ENCODE measurements around the gene KCND2.

The KCND2 gene

DNA sequence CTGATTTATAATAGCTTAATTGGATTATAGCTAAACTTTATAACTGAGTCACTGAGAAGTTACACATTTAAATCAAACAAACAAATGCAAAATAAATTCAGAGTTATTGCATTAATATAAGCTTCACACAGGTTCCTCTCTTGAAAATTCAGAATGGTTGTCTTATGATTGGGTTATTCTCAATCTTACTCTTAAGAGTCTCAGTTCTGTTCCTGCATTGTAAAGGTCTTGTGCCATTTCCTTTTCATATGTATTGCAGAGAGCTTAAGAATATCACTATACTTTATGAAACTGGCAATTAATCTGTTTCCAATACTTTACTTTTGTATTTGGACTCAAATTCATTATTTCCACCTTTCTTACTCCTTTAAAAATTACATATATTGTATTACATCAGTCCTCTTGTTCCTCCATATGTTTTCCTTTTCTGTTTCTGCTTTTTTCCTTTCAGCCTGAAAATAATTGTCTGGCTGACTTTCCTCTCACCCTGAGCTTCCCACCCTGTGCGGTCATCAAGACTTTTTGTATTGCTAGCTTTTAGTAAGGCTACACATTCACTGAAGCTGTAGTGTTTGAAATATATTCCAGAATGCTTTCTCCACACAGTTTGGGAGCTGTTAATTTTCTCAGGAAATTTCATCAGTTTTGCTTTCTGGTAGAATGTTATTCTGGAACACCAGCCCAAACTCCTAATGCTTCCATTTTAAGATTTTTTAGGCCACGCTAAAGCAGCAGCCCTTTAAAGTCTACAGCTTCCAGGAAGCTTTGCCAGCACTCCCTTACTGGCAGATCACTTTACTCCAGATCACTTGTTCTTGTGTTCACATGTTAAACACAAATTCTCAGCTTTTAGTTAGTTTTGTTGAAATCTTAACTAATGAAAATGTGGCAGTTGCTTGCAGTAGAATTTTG lies 139.4 kb downstream of the KCND2 start:
- H3K4me2 ChIP-seq (ENCODE audit: insufficient read depth, low read length): no peak overlapping the region
- no peaks in the 10 kb centered on the region for H3K36me3 ChIP-seq (ENCODE audit: insufficient read depth, low read length)
- H3K4me3 ChIP-seq (ENCODE audit: low read depth in 1 of 2, low read length in 2 of 2): no peak overlapping the region
- no peak overlapping the region for H3K27ac ChIP-seq (ENCODE audit: low read length)
- no peak overlapping the region for H3K9ac ChIP-seq (ENCODE audit: low read depth, low read length)
- no peak for DNase-seq
- TF ChIP-seq, protein P1, sequence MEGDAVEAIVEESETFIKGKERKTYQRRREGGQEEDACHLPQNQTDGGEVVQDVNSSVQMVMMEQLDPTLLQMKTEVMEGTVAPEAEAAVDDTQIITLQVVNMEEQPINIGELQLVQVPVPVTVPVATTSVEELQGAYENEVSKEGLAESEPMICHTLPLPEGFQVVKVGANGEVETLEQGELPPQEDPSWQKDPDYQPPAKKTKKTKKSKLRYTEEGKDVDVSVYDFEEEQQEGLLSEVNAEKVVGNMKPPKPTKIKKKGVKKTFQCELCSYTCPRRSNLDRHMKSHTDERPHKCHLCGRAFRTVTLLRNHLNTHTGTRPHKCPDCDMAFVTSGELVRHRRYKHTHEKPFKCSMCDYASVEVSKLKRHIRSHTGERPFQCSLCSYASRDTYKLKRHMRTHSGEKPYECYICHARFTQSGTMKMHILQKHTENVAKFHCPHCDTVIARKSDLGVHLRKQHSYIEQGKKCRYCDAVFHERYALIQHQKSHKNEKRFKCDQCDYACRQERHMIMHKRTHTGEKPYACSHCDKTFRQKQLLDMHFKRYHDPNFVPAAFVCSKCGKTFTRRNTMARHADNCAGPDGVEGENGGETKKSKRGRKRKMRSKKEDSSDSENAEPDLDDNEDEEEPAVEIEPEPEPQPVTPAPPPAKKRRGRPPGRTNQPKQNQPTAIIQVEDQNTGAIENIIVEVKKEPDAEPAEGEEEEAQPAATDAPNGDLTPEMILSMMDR (IDR thresholded peaks at IDR 0.05; ENCODE audit: borderline replicate concordance, extremely low read depth, low read length, poor library complexity, severe bottlenecking): no peak
- no peak for TF ChIP-seq EZH2 (IDR thresholded peaks at IDR 0.05; ENCODE audit: borderline replicate concordance, low read depth, low read length, severe bottlenecking)
- no peaks in the 10 kb centered on the region for H4K20me1 ChIP-seq (ENCODE audit: insufficient read depth, low read length)
- H3K4me1 ChIP-seq (ENCODE audit: insufficient read depth, low read length): no peaks in the 10 kb centered on the region
- no peaks in the 10 kb centered on the region for H3K27me3 ChIP-seq (ENCODE audit: insufficient read depth, low read length, poor library complexity)
- H2AFZ ChIP-seq (ENCODE audit: low read depth, low read length): no peak overlapping the region
- no peak for ATAC-seq (ENCODE audit: insufficient read depth, low read depth)
- H3K79me2 ChIP-seq (ENCODE audit: insufficient read depth, low read length): no peaks in the 10 kb centered on the region
- no peaks in the 10 kb centered on the region for H3K9me3 ChIP-seq (ENCODE audit: insufficient read depth, low read length, severe bottlenecking)

DNA sequence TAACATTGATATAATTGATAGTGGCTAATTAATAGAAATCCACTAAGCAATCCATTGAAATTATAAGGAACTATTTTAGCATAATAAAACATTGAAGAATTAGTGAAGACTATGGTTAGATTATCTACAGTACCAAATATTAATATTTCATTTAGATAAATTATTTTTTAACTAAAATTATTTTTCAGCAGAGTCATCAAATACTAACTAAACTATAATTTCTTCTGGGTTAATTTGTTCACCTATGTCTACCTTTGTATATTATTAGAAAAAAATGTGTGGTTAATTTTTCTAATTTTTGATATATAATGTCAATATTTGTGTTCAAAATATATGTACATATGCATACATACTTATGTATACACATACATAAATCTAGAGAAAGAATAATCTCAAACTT lies 140.2 kb downstream of the KCND2 start:
- Histone ChIP-seq H3K36me3 (ENCODE audit: insufficient read depth, low read length) (no peaks in the 10 kb centered on the region), H3K79me2 (ENCODE audit: insufficient read depth, low read length) (no peaks in the 10 kb centered on the region), H2AFZ (ENCODE audit: low read depth, low read length) (no peak overlapping the region), H3K27ac (ENCODE audit: low read length) (no peak overlapping the region), H3K9me3 (ENCODE audit: insufficient read depth, low read length, severe bottlenecking) (no peaks in the 10 kb centered on the region), H3K9ac (ENCODE audit: low read depth, low read length) (no peak overlapping the region), H3K4me3 (ENCODE audit: low read depth in 1 of 2, low read length in 2 of 2) (no peak overlapping the region), H4K20me1 (ENCODE audit: insufficient read depth, low read length) (no peaks in the 10 kb centered on the region), H3K27me3 (ENCODE audit: insufficient read depth, low read length, poor library complexity) (no peaks in the 10 kb centered on the region), H3K4me2 (ENCODE audit: insufficient read depth, low read length) (no peak overlapping the region), H3K4me1 (ENCODE audit: insufficient read depth, low read length) (no peaks in the 10 kb centered on the region)
- no peak for DNase-seq
- no peak for ATAC-seq (ENCODE audit: insufficient read depth, low read depth)
- TF ChIP-seq, protein P1 (IDR thresholded peaks at IDR 0.05; ENCODE audit: borderline replicate concordance, extremely low read depth, low read length, poor library complexity, severe bottlenecking): no peak
- no peak for TF ChIP-seq EZH2 (IDR thresholded peaks at IDR 0.05; ENCODE audit: borderline replicate concordance, low read depth, low read length, severe bottlenecking)

DNA sequence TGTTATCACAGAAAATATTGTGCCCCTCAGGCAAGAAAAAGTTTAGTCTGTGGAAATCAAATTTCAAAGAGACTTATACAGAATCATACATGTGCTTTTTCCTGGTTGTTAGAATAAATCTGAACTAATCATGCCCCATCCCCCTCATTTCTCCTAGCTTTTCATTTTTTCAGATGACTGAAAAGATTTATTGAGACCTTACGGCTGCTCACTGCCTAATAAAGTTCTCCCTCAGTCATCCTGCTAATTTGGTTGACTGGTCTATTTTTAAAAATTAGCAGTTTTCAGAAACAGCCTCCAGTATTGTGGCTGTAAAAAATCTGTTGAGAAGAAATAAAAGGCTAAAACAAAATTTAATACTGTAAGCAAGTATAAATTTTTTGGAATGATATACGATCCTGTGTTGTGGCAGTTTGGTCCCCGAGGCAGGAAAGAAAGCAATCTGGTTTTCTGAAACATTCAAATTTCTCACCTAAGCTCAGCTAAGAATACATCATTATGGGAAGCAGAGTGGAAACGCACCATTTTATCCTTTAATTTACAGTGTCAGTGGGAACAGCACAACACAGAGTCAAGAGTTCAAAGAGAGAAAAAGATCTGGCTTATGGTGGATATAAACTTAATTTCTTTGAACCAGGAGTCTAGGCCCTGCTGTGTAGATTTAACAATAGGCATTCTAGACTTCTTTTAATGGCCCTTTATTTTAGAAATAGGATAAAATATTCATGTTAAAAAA lies 144.4 kb downstream of the KCND2 start:
- Histone ChIP-seq H3K27ac (ENCODE audit: low read length) (no peak overlapping the region), H3K36me3 (ENCODE audit: insufficient read depth, low read length) (no peaks in the 10 kb centered on the region), H3K27me3 (ENCODE audit: insufficient read depth, low read length, poor library complexity) (no peaks in the 10 kb centered on the region), H4K20me1 (ENCODE audit: insufficient read depth, low read length) (no peaks in the 10 kb centered on the region), H2AFZ (ENCODE audit: low read depth, low read length) (no peak overlapping the region), H3K4me1 (ENCODE audit: insufficient read depth, low read length) (no peaks in the 10 kb centered on the region), H3K79me2 (ENCODE audit: insufficient read depth, low read length) (no peaks in the 10 kb centered on the region), H3K4me2 (ENCODE audit: insufficient read depth, low read length) (no peak overlapping the region), H3K9ac (ENCODE audit: low read depth, low read length) (no peak overlapping the region), H3K9me3 (ENCODE audit: insufficient read depth, low read length, severe bottlenecking) (no peaks in the 10 kb centered on the region), H3K4me3 (ENCODE audit: low read depth in 1 of 2, low read length in 2 of 2) (no peak overlapping the region)
- TF ChIP-seq, protein P1 (IDR thresholded peaks at IDR 0.05; ENCODE audit: borderline replicate concordance, extremely low read depth, low read length, poor library complexity, severe bottlenecking): no peak
- no peak for TF ChIP-seq EZH2 (IDR thresholded peaks at IDR 0.05; ENCODE audit: borderline replicate concordance, low read depth, low read length, severe bottlenecking)
- no peak for ATAC-seq (ENCODE audit: insufficient read depth, low read depth)
- DNase-seq: no peak

Measured in DND-41 (cell line).